Heart left ventricle (tissue), 16 donors: ENCODE results near the gene CUZD1. TPM values are rescaled to one million over a fixed set of nuclear protein-coding genes. Genes with fewer than 3 reads are reported as not detected.
"Not testable (repeated sequence)": the region's sequence is repeated elsewhere in the genome, so short reads cannot be mapped to it uniquely, and the experiment has no call there.

Experiments used
- ATAC-seq, 4 donors: fragments of 200-7000 bp; cut with Tn5 transposase; one replicate each; pipeline ENCODE4 v1.9.1; 2020 to 2022; ENCODE audit warnings: moderate library complexity in 4 of 4, mild to moderate bottlenecking in 3 of 4, moderate number of reproducible peaks in 1 of 4
- DNase-seq, 5 donors: peaks; one replicate each; pipeline ENCODE4 v3.0.0-alpha.2; 2020
- H3K27ac ChIP-seq, 12 donors: fragments of 200-600 bp; sonication (generic) in 4 of 12; one replicate each; pipeline versions ENCODE4 v1.5.0 to v1.8.0; 2016 to 2022; ENCODE audit warnings: mild to moderate bottlenecking in 2 of 12
- H3K27me3 ChIP-seq, 9 donors: fragments of 200-600 bp; sonication (generic) in 2 of 9; one replicate each; pipeline versions ENCODE4 v1.5.1 to v1.8.0; 2016 to 2022; ENCODE audit warnings: mild to moderate bottlenecking in 3 of 9
- H3K36me3 ChIP-seq, 9 donors: fragments of 200-600 bp; sonication (generic) in 2 of 9; one replicate each; pipeline versions ENCODE4 v1.5.0 to v1.8.0; 2018 to 2022; ENCODE audit warnings: mild to moderate bottlenecking in 2 of 9
- H3K4me1 ChIP-seq, 12 donors: fragments of 200-600 bp; sonication (generic) in 4 of 12; one replicate each; pipeline versions ENCODE4 v1.5.0 to v1.8.0; 2016 to 2022; ENCODE audit warnings: mild to moderate bottlenecking in 3 of 12
- H3K4me3 ChIP-seq, 12 donors: fragments of 200-600 bp; sonication (generic) in 4 of 12; one replicate each; pipeline versions ENCODE4 v1.5.0 to v1.8.0; 2017 to 2022; ENCODE audit warnings: mild to moderate bottlenecking in 9 of 12, moderate library complexity in 4 of 12
- H3K9me3 ChIP-seq, 12 donors: fragments of 200-600 bp; sonication (generic) in 4 of 12; one replicate each; pipeline versions ENCODE4 v1.5.0 to v1.8.0; 2016 to 2022; ENCODE audit warnings: mild to moderate bottlenecking in 1 of 12
- CTCF ChIP-seq, 12 donors: fragments of 200-600 bp; sonication (generic) in 4 of 12; IDR thresholded peaks; one replicate each; pipeline versions ENCODE4 v1.5.0 to v1.8.0; 2018 to 2022; ENCODE audit warnings: antibody characterized with exemption in 12 of 12, mild to moderate bottlenecking in 5 of 12
- POLR2A ChIP-seq, 2 donors: fragments of 450-650 bp; IDR thresholded peaks; one replicate each; pipeline ENCODE4 v1.6.1; 2017; ENCODE audit warnings: antibody characterized with exemption in 2 of 2, mild to moderate bottlenecking in 2 of 2, moderate library complexity in 2 of 2
- WGBS, 4 donors: extraction: QIAGEN DNeasy Blood & Tissue Kit in 2 of 4; methylation state at CpG; one replicate each; pipeline versions ENCODE4 v1.1.5 to v1.1.7; 2013 to 2018; 5-methylcytosine and 5-hydroxymethylcytosine counted together
- intact Hi-C, 10 donors: fragments of 100-400 bp; cut with DNase I; formaldehyde crosslinking; loops; one replicate each; pipeline versions ENCODE4 v1.11.1 to v1.14.2; 2022
- polyA plus RNA-seq, 2 donors: library from polyadenylated mRNA; stranded (reverse); fragments of 200-250 nt; gene quantifications; one replicate each; pipeline ENCODE4 v1.2.3, GENCODE V29; 2013
- total RNA-seq, 9 donors: library from RNA; depleted of rRNA in 2 of 9; stranded (reverse); fragments of >200 nt in 2 of 9; fragmentation: NEBNext Ultra II Directional in 3 of 9; extraction: Animal tissue kit (Norgen Biotek cat#: 25700) in 3 of 9; gene quantifications; one replicate each; pipeline versions ENCODE4 v1.1.0 to v1.2.4, GENCODE V29; 2016 to 2023
- donor health status: ischemic (EF 13 %, LVEDD 7.1; RV severe dilation, severe dysfunction).
- donor health status: healthy with polysubstance abuse.
- donor health status: DM: no; HTN: yes; CAD: no.
- donor health status: DM: no; HTN: no; CAD: no.
- donor health status: ischemic (EF 25% LVEDD 6.9; RV normal size, moderate dysfunction).
- donor health status: ischemic (EF 25% LVEDD 5.7; RV mildly dilated, moderate dysfunction).
- donor health status: healthy.
- donor health status: DM: yes; HTN: yes; CAD: no.
- donor health status: ischemic (EF 35%, LVEDD 5.7; RV mildly dilated, moderate dysfunction).
- donor health status: nonischemic (EF 11% LVEDD 7.7; RV severe dilation, severe dysfunction).
- donor health status: DM: yes; HTN: yes; CAD: no.
- donor health status: PGD.
- donor health status: ischemic (EF 29% LVEDD 5.4; RV normal size, mild dysfunction).
- donor health status: nonischemic (EF 23%, LVEDD 6.1; RV moderate dilation, normal function).

Gene CUZD1
- total and polyA plus RNA-seq, 11 donors: 0.11 to 0.84 (median 0.17) TPM; not detected in 2

- TF ChIP-seq CTCF (IDR thresholded peaks at IDR 0.05) (no peak), POLR2A (IDR thresholded peaks at IDR 0.05) (no peak)
- intact Hi-C loops: no loop called here
- no peak overlapping the region for H3K27ac ChIP-seq
- H3K27me3 ChIP-seq: peaks cover 0 to 7% (median 0%) of the 10 kb centered on the region in 9 donors
- no peaks in the 10 kb centered on the region for H3K36me3 ChIP-seq
- ATAC-seq: no peak
- no peak overlapping the region for H3K4me3 ChIP-seq
- 40 to 53% (median 48%) methylated on average over 6 of the region's 6 CpGs for WGBS, 4 donors
- DNase-seq: no peak
- H3K9me3 ChIP-seq: peaks cover 0 to 8% (median 0%) of the 10 kb centered on the region in 12 donors
- peaks cover 0 to 15% (median 6%) of the 10 kb centered on the region in 12 donors for H3K4me1 ChIP-seq
These were observed 30.3 kb upstream of the CUZD1 start for GRCh38 chr10:122875843-122876466.

- H3K4me1 ChIP-seq, H3K27ac ChIP-seq, intact Hi-C loops, H3K36me3 ChIP-seq, H3K4me3 ChIP-seq, DNase-seq, ATAC-seq, H3K9me3 ChIP-seq, H3K27me3 ChIP-seq: not testable (repeated sequence)
- 86 to 95% (median 93%) methylated on average over 1 to 2 of the region's 2 CpGs for WGBS, 4 donors
These were observed 26.3 kb upstream of the CUZD1 start for GRCh38 chr10:122871947-122872346.

GRCh38 chr10:122868768-122869167 is 23.1 kb upstream of the CUZD1 start:
- H3K36me3 ChIP-seq, intact Hi-C loops, H3K27me3 ChIP-seq, H3K9me3 ChIP-seq, H3K27ac ChIP-seq, H3K4me3 ChIP-seq, ATAC-seq, H3K4me1 ChIP-seq, DNase-seq: not testable (repeated sequence)
- 81 to 92% (median 89%) methylated on average over 1 to 2 of the region's 2 CpGs for WGBS, 4 donors

GRCh38 chr10:122866757-122867482 is 21.3 kb upstream of the CUZD1 start:
- intact Hi-C loops, H3K36me3 ChIP-seq, H3K9me3 ChIP-seq, H3K4me3 ChIP-seq, H3K27ac ChIP-seq, DNase-seq, H3K27me3 ChIP-seq, H3K4me1 ChIP-seq, ATAC-seq: not testable (repeated sequence)
- WGBS, 4 donors: 85 to 89% (median 88%) methylated on average over 3 of the region's 3 CpGs

GRCh38 chr10:122864901-122865300 is 19.2 kb upstream of the CUZD1 start:
- Histone ChIP-seq H3K27ac (no peak overlapping the region), H3K4me1 (peaks cover 0 to 4% (median 0%) of the 10 kb centered on the region in 12 donors), H3K4me3 (no peak overlapping the region), H3K9me3 (no peaks in the 10 kb centered on the region), H3K36me3 (no peaks in the 10 kb centered on the region), H3K27me3 (no peaks in the 10 kb centered on the region)
- ATAC-seq: no peak
- DNase-seq: no peak
- no peak for TF ChIP-seq CTCF (IDR thresholded peaks at IDR 0.05)
- no peak for TF ChIP-seq POLR2A (IDR thresholded peaks at IDR 0.05)
- WGBS, 4 donors: 90 to 98% (median 95%) methylated on average over 1 of the region's 1 CpG
- intact Hi-C loops: no loop called here
